Measurements from ENCODE around the gene ADGRV1.

ADGRV1 gene

DNA sequence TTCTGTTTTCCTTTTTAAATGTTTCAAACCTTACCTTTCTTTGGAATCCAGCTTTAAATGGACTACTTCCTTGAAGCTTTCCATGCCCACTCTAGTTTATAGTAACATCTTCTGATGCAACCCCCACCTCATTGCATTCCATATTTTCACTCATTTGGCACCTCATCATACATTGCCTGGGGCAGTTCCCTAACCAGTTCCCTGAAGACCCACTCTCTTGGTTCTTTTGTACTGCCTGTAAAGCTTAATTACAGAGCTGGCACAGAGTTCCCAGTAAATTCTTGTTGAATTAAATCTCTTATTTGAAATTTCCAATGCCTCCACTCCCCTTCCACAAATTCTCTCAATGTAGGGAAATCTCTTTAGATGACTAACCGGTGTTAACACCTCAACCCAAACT is 567.3 kb downstream of the ADGRV1 start:
- peak in 1 of 2 experiments; percentile 15 for DNase-seq

DNA sequence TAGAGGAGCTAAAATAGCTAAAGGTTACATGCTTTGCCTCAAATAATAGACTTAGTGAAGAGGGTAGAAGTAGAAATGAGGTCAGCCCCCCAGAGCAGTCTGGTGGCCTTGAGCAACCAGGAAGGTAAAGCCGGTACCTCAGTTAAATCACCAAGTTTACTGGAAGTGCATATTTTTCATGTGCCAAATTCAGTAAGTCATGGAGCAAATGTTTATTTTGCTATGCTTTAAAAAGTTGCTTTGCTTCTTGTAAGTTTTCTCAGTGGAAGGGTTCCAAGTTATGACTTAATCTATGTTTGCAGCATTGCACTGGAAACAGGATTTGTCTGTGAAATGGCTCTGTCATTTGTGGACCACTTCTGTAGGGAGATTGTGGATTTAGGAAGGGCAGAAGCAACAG is 567.9 kb downstream of the ADGRV1 start:
- DNase-seq: no peak

DNA sequence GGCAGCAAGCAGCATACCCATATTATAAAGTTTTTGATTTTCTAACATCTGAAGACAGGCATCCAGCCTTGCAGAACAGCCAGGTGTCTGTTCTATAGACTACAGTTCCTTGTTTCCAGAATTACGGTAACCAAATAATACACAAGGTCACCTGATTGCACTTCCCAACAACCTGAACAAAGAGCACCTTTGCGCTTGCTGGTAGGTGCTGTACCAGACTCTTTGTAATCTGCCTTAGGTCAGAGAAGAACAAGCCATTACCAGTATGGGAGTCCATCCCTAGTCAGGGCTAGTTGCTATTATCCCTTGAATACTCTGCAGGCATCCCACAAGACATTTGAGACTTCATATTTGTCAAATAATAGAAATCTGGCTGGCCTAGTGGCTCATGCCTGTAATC is 568.3 kb downstream of the ADGRV1 start:
- DNase-seq: no peak

DNA sequence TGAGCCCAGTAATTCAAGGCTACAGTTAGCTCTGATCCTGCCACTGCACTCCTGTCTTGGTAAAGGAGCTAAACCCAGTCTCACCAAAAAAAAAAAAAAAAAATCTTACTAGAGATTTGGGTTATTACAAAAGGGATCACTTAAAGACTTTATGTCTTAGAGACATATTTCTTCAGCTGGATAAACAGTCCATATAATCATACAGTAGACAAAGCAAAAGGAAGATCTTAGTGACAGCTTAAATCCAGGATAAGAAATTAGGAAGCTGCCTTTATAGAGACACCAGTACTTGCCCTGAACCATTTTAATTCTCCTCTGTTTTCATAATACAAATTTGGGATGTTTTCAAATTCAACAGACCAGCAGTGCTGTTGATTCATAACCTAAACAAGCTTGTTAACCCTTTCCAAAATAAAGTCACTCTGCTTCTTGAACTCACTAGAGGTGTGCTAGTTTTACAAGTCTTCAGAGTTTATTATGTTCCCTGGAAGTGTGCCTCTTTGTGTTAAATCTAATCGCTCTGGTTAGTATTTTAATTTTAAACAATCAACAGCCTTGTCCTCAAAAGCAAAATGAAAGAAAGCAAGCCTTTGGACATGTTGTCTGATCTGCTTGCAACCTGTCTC is 569.0 kb downstream of the ADGRV1 start:
- no peak for DNase-seq

DNA sequence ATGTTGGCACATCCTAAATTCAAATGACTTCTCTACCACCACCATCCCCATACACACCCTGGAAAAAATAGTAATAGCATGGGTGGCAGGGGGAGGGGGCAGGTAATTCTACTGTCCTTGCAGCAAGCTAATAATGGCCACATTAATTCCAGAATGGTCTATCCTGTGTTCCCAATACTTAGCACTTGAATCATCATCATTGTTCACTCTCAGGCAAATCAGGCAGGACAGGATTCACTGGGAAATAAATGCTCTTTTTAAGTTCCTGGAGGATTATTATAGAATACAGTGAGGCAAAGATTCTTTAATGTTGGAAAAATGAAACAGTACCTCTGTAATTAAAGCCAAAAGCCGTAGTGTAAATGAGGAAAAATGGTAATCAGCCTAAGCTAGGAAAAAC is 570.0 kb downstream of the ADGRV1 start:
- DNase-seq: peak; percentile 15 to 70

DNA sequence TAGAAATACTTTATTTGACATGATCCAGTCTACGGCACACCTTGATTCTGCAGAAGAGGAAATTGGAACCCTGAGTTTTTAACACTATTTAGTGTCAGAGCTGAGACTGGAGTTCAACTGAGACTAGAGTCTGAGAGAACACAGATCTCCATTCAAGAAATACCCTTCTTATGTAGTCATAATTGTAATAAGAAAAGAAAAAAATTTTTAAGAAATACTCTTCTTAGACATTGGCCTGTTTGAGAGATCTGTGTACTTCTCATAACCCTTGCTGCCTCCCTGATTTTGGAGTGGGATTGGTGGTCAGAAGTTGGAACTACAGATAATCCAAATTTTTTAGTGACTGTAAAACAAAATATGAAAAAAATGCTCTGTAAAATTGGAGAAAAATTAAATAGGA is 571.2 kb downstream of the ADGRV1 start:
- no peak for DNase-seq

DNA sequence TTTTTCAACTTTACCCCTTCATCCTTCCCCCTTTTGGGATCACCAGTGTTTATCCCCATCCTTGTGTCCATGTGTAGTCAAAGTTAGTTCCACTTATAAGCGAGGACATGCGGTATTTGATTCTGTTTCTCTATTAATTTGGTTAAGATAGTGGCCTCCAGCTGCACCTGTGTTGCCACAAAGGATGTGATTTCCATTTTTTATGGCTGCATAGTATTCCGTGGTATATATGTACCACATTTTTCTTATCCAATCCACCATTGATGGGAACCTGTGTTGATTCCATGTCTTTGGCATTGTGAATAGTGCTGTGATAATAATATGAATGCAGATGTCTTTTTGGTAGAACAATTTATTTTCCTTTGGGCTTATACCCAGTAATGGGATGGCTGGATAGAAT is 572.2 kb downstream of the ADGRV1 start:
- no peak for DNase-seq

DNA sequence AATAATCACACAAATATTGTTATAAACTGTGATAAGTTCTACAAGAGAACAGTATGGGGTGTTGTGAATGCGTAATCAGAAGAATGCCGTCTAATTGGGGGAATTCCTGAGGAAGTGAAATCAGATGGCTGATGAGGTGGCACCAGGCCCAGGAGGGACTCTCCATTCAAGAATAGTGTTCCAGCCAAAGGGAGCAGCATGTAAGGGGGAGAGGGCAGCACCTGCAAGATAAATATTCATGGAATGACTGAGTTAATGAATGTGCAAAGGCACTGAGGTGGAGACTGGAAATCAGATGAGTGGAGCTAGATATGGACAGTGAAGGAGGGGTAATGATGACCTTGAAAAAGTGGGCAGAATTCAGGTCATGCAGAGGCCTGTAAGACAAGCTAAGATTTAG is 574.0 kb downstream of the ADGRV1 start:
- DNase-seq: no peak

DNA sequence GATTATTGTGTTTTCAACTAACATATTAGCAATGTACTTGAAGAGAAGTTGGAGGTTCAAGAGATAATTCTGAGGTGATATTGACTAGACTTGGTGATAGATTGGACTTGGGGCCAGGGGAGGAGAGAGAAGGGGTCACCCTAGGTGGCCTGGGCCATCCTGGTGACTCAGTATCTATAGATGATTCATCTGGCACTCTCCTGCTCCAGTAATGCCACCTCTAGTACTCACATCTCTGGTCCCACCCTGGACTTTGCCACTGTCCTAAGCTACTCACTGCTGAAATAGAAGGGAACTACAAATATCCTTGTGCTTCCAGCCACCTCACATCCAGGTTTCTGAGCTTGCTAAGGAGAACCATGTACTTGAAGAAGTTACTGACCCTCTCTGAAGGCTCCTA is 574.6 kb downstream of the ADGRV1 start:
- DNase-seq: no peak

DNA sequence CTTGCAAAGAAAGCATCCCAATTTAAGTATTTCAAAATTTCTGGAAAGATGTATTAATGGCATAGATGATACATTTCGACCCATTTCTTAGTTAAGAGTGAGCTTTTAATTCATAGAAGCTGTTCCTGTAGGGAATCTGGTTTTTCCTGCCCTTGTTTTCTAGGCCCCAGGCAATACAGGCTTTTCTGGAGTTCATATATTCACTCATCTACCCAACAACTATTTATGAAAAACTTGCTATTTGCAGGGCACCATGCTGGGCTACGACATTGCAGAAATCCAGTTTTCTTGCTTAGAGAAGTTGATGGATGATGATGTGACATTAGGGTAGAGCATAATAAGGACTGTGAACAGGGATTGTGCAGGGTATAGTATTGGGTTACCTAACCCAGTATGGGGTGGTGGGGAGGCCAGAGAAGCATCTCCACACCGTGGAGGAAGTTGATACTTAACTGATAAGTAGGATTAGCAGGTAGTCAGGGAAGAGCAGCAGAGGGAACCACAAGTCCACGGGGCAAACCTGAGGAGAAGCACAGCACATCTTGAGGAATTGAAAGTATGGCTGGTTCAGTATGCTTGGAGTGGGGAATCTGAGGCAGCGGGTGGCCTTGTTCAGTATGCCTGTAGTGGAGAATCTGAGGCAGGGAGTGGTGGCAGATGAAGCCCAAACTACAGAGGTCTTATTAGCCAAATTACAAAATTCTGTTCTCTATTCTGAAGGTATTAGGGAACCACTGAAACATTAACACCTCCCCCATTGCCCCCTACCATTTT is 577.1 kb downstream of the ADGRV1 start:
- no peak for DNase-seq

DNA sequence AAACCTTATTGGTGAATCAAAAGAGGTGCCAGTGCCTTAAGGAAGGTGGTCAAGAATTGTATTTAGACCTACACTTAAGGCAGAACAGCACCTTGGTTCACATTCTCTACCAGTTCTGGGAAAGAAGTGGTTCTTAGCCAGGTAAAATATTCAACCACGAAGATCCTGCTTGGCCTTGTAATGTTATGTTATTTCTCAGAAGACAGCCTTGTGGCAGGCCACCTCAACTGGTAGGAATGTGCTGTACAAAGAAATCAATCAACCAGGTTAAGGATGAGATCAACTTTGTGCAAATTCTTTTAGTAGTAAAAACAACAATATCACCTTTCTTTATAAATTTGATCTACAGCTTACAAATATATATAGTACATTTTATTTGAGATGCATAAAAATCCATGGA is 577.7 kb downstream of the ADGRV1 start:
- DNase-seq: no peak

DNA sequence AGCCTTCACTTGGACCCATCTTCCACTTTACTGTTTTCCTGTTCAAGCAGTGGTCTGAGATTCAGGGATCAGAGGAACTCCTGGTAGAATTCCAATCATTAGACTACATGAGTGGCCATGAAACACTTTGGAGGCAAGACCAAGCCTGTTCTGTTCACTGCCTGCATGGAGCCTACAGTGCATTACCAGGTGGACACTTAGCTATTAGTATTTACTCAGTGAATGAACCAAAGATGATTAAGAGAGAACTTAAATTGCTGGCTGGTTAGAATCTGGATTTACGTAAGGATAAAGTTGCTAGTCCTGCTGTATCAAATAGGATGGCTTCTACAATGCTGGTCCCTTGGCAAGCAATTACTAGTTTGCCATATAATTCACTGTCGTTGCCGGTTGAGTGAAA is 579.0 kb downstream of the ADGRV1 start:
- DNase-seq: no peak

DNA sequence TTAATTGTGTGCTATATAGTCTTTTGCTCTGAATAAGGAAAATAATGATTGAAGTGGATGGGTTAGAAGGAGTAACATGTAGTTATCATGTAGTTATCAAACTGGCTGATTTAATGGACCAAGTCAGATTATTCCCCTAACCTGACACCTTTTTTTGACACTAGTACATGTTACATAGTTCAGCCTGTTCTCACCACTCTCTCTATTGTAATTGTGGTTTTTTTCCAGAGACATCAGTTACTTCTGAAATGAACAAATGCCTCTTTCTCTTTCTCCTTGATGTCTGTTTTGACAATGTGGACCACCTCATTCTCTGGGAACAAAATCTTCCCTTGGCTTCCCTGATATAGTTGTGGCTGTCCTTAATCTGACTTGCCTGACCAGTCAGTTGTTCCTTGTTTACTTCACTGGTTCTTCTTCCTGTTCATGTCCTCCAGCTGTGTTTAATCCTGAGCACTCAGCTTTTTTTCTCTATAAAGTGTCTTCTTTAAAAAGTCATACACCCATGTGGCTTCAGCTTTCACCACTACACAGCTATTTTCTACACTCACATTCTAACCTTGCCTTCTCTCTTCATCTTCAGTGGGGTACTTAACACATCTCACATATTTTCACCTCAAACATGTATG is 581.1 kb downstream of the ADGRV1 start:
- DNase-seq: no peak

DNA sequence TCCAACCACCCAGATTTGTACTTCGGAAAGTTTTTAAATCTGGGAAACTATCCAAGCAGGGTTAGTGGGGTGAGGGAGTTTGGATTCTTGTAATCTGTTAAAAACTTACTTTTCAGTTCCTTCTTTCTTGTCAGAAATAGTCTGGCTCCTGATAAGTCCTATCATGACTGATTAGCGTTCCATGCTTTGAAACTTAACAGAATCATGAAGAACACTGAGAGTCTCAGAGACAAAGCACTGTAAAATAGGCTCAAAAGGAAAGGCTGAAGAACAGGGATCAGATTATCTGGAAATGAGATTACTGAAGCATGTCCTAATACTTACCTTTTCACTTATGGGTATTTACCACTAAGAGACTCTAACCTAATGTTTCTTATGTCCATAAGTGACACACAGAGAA is 582.1 kb downstream of the ADGRV1 start:
- no peak for DNase-seq

DNA sequence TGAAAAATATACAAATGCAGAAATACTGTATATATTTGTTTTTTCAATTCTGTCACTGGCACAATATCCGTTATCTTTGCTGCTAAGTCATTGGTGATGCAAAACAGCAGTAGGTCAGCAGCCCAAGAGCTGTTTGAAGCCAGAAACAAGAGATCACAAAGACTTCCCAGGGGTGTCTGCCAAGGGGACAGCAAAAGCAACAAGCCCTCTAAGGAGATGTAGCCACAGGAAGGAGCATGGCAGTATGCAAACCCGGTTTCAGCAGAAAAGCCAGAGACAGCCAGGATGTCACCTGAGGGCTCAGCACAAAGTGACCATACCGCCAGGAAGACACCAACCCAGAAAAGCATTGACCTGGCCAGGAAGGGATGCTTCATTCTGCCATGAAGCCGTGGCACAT is 583.0 kb downstream of the ADGRV1 start:
- DNase-seq: no peak

DNA sequence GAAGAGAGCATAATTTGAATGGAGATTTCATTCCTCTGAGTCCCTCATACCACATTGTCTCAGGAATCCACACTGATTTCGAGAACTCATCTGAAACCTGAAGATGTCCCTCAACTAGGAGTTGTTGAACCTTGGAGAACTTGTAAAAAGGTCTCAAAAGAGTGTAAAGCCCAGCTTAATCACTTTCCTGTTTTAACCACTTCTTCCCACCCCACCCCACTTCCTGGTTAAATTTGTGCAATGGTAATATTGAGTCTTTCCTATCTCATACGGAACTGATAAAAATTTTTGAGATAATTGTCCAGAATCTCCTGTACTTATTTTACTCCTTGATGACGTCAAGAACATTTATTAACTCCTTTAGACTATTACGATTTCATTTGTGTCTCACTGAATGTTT is 583.8 kb downstream of the ADGRV1 start:
- no peak for DNase-seq

DNA sequence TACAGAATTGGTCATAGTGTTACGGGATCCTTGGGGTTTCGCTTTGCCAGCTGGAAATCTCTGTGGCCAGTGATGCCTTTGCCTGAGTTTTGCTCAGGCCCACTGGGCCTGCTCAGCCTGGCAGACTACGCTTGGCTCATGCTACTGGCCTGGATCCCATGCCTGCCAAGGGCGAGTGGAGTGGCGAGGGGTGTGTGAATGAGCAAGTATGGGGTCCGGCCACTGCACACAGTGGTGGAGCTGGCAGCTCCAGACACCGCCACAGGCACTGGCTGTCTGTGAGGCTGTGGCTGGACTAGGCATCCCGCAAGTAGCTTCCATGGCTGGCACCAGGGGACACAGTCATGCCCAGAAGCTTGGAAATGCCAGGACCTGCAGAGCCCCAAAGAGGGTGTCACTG is 584.2 kb downstream of the ADGRV1 start:
- DNase-seq: no peak

DNA sequence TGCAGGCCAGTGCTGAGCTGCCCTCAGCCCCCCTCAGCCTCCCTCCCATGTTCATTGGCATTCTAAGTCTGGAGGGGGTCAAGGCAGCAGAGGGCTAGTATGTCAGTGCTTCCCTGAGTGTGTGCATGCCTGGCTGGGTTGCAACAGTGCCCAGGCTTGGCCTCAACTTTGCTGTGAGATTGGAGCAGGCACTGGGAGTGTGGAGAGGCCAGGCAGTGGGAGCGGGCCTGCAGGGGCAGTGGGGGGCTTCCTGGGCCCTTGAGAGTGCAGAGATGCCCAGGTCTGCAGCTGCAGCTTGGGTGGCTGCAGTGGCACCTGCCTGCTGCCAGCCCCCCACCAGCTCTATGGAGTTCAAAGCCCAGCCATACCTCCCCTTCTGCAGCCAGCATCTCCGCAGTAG is 585.2 kb downstream of the ADGRV1 start:
- DNase-seq: no peak

DNA sequence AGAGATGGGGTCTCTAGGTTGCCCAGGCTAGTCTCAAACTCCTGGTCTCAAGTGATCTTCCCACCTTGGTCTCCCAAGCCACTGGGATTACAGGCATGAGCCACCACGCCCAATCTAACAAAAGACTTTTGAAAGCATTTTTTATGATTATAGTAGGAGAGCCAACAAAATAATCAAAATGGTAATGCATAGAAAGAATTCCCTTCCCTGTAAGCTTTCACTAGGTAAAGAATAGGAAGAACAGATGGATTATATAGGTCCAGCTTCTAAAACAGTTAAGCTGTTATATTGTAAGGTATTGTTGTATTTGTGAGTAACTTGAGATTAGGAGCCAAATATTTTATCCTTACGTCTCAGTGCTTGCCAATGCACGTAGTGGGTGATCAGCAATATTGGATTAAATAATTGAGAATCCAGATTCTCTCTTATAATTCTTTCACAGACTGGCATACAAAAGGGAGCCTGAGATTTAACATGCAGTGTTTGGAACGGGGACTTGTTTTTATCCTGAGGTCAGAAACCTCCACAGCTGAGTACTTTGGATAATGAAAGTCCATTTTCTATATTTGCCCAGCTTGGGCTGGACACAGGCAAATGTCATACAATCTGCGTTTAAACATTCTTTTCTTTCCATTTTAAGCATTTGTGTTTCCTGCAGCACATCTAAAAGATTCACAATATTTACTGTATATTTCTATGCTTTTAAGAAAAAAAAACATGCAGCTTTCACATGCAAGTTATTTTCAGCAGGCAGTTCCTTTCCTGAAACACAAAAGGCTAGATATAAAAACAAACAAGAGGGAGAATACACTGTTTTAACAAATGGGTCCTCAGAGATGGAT is 586.1 kb downstream of the ADGRV1 start:
- DNase-seq: peak; percentile 36 to 41

DNA sequence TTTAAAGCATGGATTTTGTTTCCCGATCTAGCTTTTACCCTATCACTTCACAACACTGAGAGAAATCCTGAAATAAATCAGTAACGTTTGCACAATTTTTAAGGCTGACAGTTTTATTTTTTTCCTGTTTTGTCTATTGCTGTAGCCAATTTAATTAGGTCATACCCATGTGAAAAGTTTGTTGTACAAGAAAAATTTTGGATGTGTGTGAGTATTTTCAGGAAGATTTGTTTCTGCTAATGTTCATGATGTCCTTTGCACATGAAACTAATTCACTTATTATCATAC is 586.7 kb downstream of the ADGRV1 start:
- no peak for DNase-seq

DNA sequence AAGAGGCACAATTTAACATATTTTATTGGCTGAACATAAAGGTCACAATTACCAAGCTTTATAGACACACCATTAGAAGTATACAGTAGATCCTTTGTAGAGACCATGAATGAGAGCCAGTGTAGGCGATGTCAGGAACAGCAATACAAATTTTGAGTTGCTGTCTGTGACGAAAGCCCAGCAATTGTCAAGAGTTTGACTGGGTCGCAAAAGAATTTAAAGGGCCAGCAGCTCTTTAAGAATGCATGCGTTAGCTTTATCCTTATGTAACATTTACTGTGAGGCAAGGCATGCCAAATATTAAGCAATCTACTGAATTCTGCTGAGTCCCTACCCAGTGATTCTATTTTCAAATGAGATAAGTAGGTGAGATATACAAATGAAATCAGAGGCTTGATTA is 587.6 kb downstream of the ADGRV1 start:
- no peak for DNase-seq

DNA sequence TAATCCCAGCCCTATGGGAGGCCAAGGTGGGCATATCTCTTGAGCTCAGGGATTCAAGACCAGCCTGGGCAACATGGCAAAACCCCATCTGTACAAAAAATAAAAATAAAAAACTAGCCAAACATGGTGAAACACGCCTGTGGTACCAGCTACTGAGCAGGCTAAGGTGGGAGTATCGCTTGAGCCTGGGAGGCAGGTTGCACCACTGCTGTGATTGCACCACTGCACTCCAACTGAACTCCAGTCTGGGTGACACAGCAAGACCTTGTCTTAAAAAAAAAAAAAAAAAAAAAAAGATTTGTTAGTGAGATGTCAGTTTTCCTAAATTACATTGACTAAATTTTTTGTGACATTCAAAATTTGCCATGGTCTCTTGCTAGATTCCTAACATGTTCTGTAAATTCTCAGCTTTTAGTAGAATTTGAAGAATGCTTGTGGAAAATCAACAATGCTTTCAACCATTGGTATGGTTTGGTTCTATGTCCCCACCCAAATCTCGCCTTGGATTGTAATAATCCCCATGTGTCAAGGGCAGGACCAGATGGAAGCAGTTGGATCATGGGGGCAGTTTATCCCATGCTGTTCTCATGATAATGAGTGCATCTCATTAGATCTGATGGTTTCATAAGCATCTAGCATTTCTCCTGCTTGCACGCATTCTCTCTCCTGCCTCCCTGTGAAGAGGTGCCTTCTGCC is 588.5 kb downstream of the ADGRV1 start:
- no peak for DNase-seq

DNA sequence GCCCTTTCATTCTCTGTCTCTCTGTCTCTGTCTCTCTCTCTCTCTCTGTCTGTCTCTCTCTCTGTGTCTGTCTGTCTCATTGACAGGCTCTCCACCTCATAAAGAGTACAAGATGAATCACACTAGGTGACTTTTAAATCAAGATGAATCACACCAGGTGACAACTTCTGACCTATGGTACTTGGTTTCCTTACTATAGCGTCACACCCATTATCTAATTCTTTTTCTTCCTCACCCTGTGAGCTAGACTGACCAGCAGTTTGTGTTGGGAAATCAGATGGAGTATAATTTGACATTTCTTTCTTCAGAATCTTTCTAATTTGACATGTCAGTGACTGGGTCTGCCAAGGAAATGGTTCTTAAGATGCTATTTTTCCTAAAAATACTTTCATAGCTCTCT is 591.6 kb downstream of the ADGRV1 start:
- DNase-seq: no peak
